Liver (tissue), 9 donors: ENCODE data around the gene TACSTD2. TPM values are rescaled to one million over a fixed set of nuclear protein-coding genes. Genes with fewer than 3 reads are reported as not detected.

Source experiments
- DNase-seq: peaks from one replicate; pipeline ENCODE4 v3.0.0-alpha.2; 2017; ENCODE audit warnings: low spot score
- H3K27ac ChIP-seq, 2 donors: one replicate each; pipeline ENCODE4 v1.7.0; 2013; ENCODE audit warnings: inconsistent platforms in 2 of 2, low read length in 2 of 2, control low read depth in 1 of 2, low read depth in 1 of 2, mild to moderate bottlenecking in 1 of 2
- H3K27me3 ChIP-seq, 4 donors: one replicate each; pipeline versions ENCODE4 v1.6.1 to v1.7.0; 2013; ENCODE audit warnings: low read length in 3 of 4, inconsistent platforms in 1 of 4, mild to moderate bottlenecking in 1 of 4, moderate library complexity in 1 of 4; ENCODE audit not compliant: control insufficient read depth in 4 of 4, insufficient read depth in 4 of 4
- H3K36me3 ChIP-seq, 4 donors: one replicate each; pipeline versions ENCODE4 v1.6.1 to v1.7.0; 2013; ENCODE audit warnings: low read length in 3 of 4, mild to moderate bottlenecking in 3 of 4, low read depth in 1 of 4, moderate library complexity in 1 of 4; ENCODE audit not compliant: control insufficient read depth in 4 of 4, insufficient read depth in 3 of 4
- H3K4me1 ChIP-seq, 4 donors: one replicate each; pipeline versions ENCODE4 v1.6.1 to v1.7.0; 2013; ENCODE audit warnings: low read length in 3 of 4, mild to moderate bottlenecking in 3 of 4, moderate library complexity in 1 of 4; ENCODE audit not compliant: control insufficient read depth in 4 of 4, insufficient read depth in 4 of 4
- H3K4me3 ChIP-seq, 3 donors: one replicate each; pipeline versions ENCODE4 v1.6.1 to v1.7.0; 2013; ENCODE audit warnings: low read length in 3 of 3, control low read depth in 1 of 3, low read depth in 1 of 3, mild to moderate bottlenecking in 1 of 3
- H3K9ac ChIP-seq, 2 donors: one replicate each; pipeline ENCODE4 v1.7.0; 2013; ENCODE audit warnings: low read length in 2 of 2, mild to moderate bottlenecking in 2 of 2, moderate library complexity in 2 of 2, control low read depth in 1 of 2, low read depth in 1 of 2
- H3K9me3 ChIP-seq, 4 donors: one replicate each; pipeline versions ENCODE4 v1.6.1 to v1.7.0; 2013; ENCODE audit warnings: low read length in 3 of 4; ENCODE audit not compliant: control insufficient read depth in 4 of 4
- ATF3 ChIP-seq: IDR thresholded peaks from 2 replicates; pipeline ENCODE4 v1.6.1; 2016; ENCODE audit warnings: antibody characterized with exemption
- CTCF ChIP-seq: fragments of 150-350 bp; IDR thresholded peaks from 2 replicates; pipeline ENCODE4 v1.5.1; 2017; ENCODE audit warnings: improper control_type of control experiment, low read depth, low read length; ENCODE audit not compliant: missing input control
- EGR1 ChIP-seq, 2 donors: IDR thresholded peaks; 2 replicates each; pipeline ENCODE4 v1.6.1; 2016 to 2018; ENCODE audit warnings: antibody characterized with exemption in 2 of 2, low read depth in 2 of 2
- FOXA1 ChIP-seq: IDR thresholded peaks from 2 replicates; pipeline ENCODE4 v1.6.1; 2016; ENCODE audit warnings: antibody characterized with exemption
- JUND ChIP-seq, 2 donors: IDR thresholded peaks; 2 replicates each; pipeline ENCODE4 v1.6.1; 2016; ENCODE audit warnings: antibody characterized with exemption in 2 of 2
- NR2F2 ChIP-seq: IDR thresholded peaks from 2 replicates; pipeline ENCODE4 v1.6.1; 2016; ENCODE audit warnings: antibody characterized with exemption
- RXRA ChIP-seq, 2 donors: IDR thresholded peaks; 2 replicates each; pipeline ENCODE4 v1.6.1; 2017 to 2018; ENCODE audit warnings: antibody characterized with exemption in 2 of 2, mild to moderate bottlenecking in 1 of 2
- SP1 ChIP-seq: IDR thresholded peaks from 2 replicates; pipeline ENCODE4 v1.6.1; 2018; ENCODE audit warnings: antibody characterized with exemption, mild to moderate bottlenecking
- TAF1 ChIP-seq: conservative IDR thresholded peaks from 2 replicates; pipeline ENCODE4 v1.6.1; 2016; ENCODE audit warnings: antibody characterized with exemption, mild to moderate bottlenecking
- ZBTB33 ChIP-seq: IDR thresholded peaks from 2 replicates; pipeline ENCODE4 v1.6.1; 2016; ENCODE audit warnings: antibody characterized with exemption
- WGBS: extraction: QIAGEN DNeasy Blood & Tissue Kit; methylation state at CpG from one replicate; pipeline ENCODE4 v1.1.7; 2013; 5-methylcytosine and 5-hydroxymethylcytosine counted together
- polyA plus RNA-seq, 2 donors: library from polyadenylated mRNA; stranded (reverse) in 1 of 2; unstranded in 1 of 2; fragments of 200-250 nt in 1 of 2; fragments of >200 nt in 1 of 2; fragmentation: Nextera tagmentation in 1 of 2; extraction: Ambion mirVana in 1 of 2; gene quantifications; one replicate each; pipeline versions ENCODE4 v1.2.1 to v1.2.3, GENCODE V29; 2013 to 2015
- total RNA-seq, 2 donors: library from RNA; depleted of rRNA; stranded (reverse); fragments of >200 nt; gene quantifications; one replicate each; pipeline ENCODE4 v1.2.3, GENCODE V29; 2014
- donor health status: healthy.
- donor health status: healthy.
- donor health status: healthy.
- donor health status: healthy.
- donor health status: healthy.

Gene TACSTD2
- total and polyA plus RNA-seq, 4 donors = 0.61 to 1.5 (median 1.1) TPM

GRCh38 chr1:58529284-58529683, 47.8 kb downstream of the TACSTD2 start (continued):
- no peak for TF ChIP-seq ZBTB33
- TF ChIP-seq RXRA (IDR thresholded peaks at IDR 0.05) = no peak
- TF ChIP-seq NR2F2 = no peak
- no peak for TF ChIP-seq CTCF
- TF ChIP-seq JUND (IDR thresholded peaks at IDR 0.05) = no peak
- no peak for TF ChIP-seq SP1
- no peak for TF ChIP-seq FOXA1
- no peak for TF ChIP-seq EGR1 (IDR thresholded peaks at IDR 0.05; ENCODE audit: low read depth in 2 of 2)

GRCh38 chr1:58528518-58528917, 48.5 kb downstream of the TACSTD2 start:
- H3K36me3 ChIP-seq = peaks cover 0 to 10% (median 2%) of the 10 kb centered on the region in 4 donors
- WGBS = 83% methylated on average over 3 of the region's 3 CpGs

More at GRCh38 chr1:58528518-58528917, 48.5 kb downstream of the TACSTD2 start:
- H3K9ac ChIP-seq = no peak overlapping the region
- H3K4me1 ChIP-seq = peaks cover 0 to 1% (median 0%) of the 10 kb centered on the region in 4 donors
- H3K9me3 ChIP-seq = no peaks in the 10 kb centered on the region
- H3K4me3 ChIP-seq = no peak overlapping the region
- no peaks in the 10 kb centered on the region for H3K27me3 ChIP-seq
- no peak for TF ChIP-seq TAF1
- TF ChIP-seq ATF3 = no peak
- no peak for TF ChIP-seq FOXA1
- H3K27ac ChIP-seq = no peak overlapping the region
- DNase-seq = no peak

Other genes with a start within 250 kb of the TACSTD2 start
- gene OMA1, start 30.5 kb downstream of the TACSTD2 start, total RNA-seq = 10 to 100 TPM; 19.2 to 31.0 TPM
- 10 to 100 TPM in 1 of 2 donors, 1 to 10 TPM in 1; 9.1 to 12.9 TPM for gene OMA1, start 30.5 kb downstream of the TACSTD2 start, polyA plus RNA-seq
- 10 to 100 TPM; 11.6 to 23.6 TPM for gene MYSM1, start 122.8 kb upstream of the TACSTD2 start, total RNA-seq
- 1 to 10 TPM; 2.6 to 7.8 TPM for gene MYSM1, start 122.8 kb upstream of the TACSTD2 start, polyA plus RNA-seq
- gene JUN, start 206.8 kb upstream of the TACSTD2 start, total RNA-seq = 10 to 100 TPM; 15.7 to 29.8 TPM
- 10 to 100 TPM; 15.0 to 19.3 TPM for gene JUN, start 206.8 kb upstream of the TACSTD2 start, polyA plus RNA-seq